ENCODE results near the gene OR6Q1.

Gene OR6Q1

GRCh38 chr11:58047818-58048217, 17.1 kb downstream of the OR6Q1 start:
- DNase-seq = no peak
- in situ Hi-C loops (cut with MboI; ENCODE audit: low pct_unique_long_range_greater_than_20kb, low sequenced_read_pairs) = no loop called here

DNA sequence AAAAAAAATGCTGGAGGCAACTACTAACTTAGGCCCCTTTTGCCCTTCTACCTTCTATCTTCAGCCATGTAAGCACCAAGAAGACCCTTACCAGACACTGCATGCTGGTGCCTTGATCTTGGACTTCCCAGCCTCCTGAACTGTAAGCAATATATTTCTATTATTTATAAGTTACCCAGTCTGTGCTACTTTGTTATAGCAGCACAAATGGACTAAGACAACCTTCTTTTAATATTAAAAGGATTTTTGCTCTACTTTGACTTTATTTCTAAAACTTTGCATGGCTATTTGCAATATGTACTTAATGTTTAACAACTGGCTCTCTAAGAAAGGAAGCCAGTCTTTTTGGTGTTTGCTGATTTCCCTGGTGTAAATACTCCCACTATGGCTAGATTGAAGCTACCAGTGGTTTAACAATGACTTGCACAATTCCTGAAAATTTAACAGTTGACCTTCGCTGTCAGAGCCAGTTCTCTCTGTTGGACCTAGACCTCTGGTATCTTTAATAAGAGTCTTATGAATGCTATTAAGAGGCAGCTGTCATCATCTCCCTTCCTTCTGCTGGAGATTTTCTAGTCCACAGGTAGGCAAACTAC, 25.2 kb downstream of the OR6Q1 start:
- DNase-seq = no peak

DNA sequence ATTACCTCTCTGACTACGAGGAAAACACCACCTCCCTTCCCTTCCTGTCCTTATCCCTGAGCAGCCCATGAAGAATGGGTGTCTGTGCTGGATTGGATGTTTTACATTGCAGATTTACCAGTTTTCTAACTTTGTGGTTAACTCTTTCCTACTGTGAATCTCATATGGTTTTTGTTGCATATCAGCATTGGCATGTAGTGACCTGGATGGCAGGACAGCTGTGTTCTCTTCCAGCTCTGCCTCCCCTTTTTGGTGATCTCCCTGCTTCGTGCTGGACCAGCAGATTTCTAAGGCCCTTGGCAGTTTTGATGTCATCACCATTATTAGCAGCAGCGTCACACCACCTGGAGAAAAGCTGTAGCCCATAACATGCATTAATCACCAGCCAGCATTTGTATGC, 26.7 kb downstream of the OR6Q1 start:
- in situ Hi-C loops (cut with MboI; ENCODE audit: low pct_unique_long_range_greater_than_20kb, low sequenced_read_pairs) = no loop called here
- DNase-seq = no peak

More for the DNA sequence above, 25.2 kb downstream of the OR6Q1 start:
- in situ Hi-C loops (cut with MboI; ENCODE audit: low pct_unique_long_range_greater_than_20kb, low sequenced_read_pairs) = no loop called here

DNA sequence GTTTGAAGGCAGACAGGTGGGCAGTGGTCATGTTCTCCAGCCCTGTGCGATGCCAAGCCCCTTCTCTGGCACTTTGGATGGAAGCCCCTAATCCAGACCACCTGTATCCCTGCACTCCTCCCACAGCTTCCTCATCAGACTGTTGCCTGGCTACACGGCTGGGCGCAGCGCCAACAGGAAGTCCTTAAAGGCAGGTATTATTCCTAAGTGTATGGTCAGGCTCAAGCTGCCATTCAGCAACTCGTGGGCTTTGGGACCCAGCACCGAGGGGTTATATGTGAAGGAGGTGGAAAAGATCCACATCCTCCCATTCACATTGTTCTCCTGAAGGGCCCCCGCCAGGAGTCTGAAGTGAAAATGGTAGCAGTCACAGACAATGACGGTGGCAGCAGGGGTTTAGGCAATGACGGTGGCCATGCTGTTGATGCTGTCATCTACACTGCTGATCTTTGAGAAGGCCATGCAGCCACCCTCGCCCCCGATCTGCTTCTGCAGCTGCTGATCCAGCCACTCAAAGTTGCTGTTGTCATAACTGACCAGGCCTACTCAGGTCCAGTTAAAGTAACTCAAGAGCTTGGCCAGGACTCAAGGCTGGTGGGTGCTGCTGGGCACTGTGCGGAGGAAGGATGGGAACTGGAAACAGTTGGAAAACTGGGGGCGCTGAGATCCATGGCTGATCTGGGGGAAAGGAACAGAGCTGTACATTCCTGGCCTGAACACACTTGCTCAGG, 27.7 kb downstream of the OR6Q1 start:
- in situ Hi-C loops (cut with MboI; ENCODE audit: low pct_unique_long_range_greater_than_20kb, low sequenced_read_pairs) = no loop called here

GRCh38 chr11:58059007-58059350, 28.2 kb downstream of the OR6Q1 start:
- no peak for DNase-seq
- in situ Hi-C loops (cut with MboI; ENCODE audit: low pct_unique_long_range_greater_than_20kb, low sequenced_read_pairs) = no loop called here

More for the DNA sequence above, 27.7 kb downstream of the OR6Q1 start:
- no peak for DNase-seq

- no peak for DNase-seq
- in situ Hi-C loops (cut with MboI; ENCODE audit: low pct_unique_long_range_greater_than_20kb, low sequenced_read_pairs) = no loop called here
Observed at GRCh38 chr11:58060535-58060934, 29.8 kb downstream of the OR6Q1 start.

DNA sequence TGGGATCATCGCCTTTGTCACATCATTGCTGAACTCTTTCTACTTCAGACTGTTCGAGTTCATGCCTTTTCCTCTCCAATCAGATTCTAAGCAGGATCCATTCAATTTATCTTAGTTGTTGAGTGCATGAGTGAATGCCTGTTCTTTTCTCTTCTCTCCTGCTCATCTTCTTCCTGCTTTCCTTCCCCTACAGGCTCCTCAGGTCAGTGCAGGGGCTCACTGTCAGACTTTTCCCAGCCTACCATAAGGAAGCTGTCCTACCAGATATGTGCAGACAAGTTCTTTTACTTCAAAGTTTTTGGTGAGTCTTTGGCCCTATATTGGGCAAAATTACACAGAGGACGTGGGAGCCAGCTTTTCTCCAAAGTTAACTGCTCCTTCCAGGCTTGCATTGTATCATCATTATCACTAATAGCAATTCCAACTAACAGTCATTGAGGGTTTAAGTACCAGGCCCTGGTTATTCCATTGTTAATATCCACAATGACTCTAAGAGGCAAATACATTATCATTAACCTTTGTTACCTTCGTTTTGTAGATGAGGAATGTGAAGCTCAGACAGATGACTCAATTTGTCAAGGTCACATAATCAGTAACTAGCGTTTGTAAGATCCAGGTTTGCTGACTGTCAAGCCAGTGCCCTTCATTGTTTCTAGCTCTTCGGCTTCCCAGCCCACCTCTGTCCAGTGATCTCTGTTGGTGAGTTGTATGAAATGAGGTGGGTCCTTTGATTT, 30.4 kb downstream of the OR6Q1 start:
- no peak for DNase-seq
- in situ Hi-C loops (cut with MboI; ENCODE audit: low pct_unique_long_range_greater_than_20kb, low sequenced_read_pairs) = no loop called here

DNA sequence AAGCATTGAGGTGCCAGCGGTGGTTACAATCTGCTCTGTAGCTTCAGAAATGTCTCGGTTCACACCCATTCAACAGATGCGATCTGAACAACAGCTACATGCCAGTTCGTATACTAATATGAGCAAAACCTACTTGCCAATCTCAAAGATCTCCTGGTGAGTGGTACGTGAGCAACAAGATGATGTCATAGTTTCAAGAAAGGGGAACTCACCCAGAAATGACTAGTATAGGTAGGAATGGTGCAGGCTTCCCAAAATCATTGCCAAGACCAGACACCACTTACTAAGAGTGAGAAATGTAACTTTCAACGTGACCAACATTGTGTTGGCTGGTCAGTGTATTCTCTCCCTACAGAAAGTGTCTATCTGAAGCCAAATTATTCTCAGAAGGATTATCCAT, 31.1 kb downstream of the OR6Q1 start:
- DNase-seq = no peak
- in situ Hi-C loops (cut with MboI; ENCODE audit: low pct_unique_long_range_greater_than_20kb, low sequenced_read_pairs) = no loop called here

DNA sequence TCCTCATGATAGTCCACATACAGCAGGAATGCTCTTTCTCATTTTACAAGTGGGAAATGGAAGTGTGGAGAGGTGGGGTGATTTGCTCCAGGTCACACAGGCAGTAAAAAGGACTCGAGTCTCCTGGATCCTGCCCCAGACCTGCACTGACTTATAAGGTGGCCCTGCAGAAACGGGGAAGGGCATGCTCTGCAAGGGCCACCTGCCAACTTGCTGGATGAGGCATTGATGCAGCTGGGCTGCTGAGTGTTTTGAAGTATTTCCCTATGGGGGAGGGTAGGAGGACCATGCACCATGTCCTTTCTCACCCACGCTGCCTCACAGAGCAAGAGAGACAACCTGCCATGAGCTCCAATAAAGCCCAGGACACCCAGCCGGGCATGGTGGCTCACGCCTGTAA, 36.9 kb downstream of the OR6Q1 start:
- in situ Hi-C loops (cut with MboI; ENCODE audit: low pct_unique_long_range_greater_than_20kb, low sequenced_read_pairs) = no loop called here
- no peak for DNase-seq

- in situ Hi-C loops (cut with MboI; ENCODE audit: low pct_unique_long_range_greater_than_20kb, low sequenced_read_pairs) = no loop called here
Observed at GRCh38 chr11:58068655-58069054, 37.9 kb downstream of the OR6Q1 start.

GRCh38 chr11:58070585-58070984, 39.8 kb downstream of the OR6Q1 start:
- DNase-seq = no peak
- in situ Hi-C loops (cut with MboI; ENCODE audit: low pct_unique_long_range_greater_than_20kb, low sequenced_read_pairs) = no loop called here

More at GRCh38 chr11:58068655-58069054, 37.9 kb downstream of the OR6Q1 start:
- DNase-seq = no peak

GRCh38 chr11:58075781-58076180, 45.0 kb downstream of the OR6Q1 start:
- DNase-seq = no peak
- in situ Hi-C loops (cut with MboI; ENCODE audit: low pct_unique_long_range_greater_than_20kb, low sequenced_read_pairs) = no loop called here

Data from KBM-7 (cell line).